GM18511 (cell line): ENCODE results near the gene HNRNPDL.
"Not testable (repeated sequence)": the region's sequence is repeated elsewhere in the genome, so short reads cannot be mapped to it uniquely, and the experiment has no call there.

ENCODE experiments used
- ATAC-seq: cut with Tn5 transposase; IDR thresholded peaks from one replicate; pipeline ENCODE4 v1.9.1; 2021; ENCODE audit warnings: mild to moderate bottlenecking, moderate library complexity; ENCODE audit not compliant: unreplicated experiment

The HNRNPDL gene

GRCh38 chr4:82430193-82430963, at the start of gene HNRNPDL, which contains the start of gene ENOPH1:
TSS of gene HNRNPDL (minus strand) at chr4:82430462. CDS start at chr4:82429690, 772 bp downstream.
TSS of gene ENOPH1 (plus strand) at chr4:82430590. CDS start at chr4:82430830, 240 bp downstream.
- peak; percentile 79 for ATAC-seq

DNA sequence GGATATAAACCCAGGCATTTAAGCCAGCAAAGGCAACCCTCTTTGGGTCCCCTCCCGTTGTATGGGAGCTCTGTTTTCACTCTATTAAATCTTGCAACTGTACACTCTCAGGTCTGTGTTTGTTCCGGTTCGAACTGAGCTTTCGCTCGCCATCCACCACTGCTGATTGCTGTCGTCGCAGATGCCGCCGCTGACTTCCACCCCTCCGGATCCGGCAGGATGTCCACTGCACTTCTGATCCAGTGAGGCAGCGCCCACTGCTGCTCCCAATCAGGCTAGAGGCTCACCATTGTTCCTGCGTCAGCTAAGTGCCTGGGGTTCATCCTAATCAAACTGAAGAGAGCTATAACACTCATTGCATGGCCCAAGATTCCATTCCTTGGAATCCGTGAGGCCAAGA, 49.3 kb upstream of the HNRNPDL start:
- ATAC-seq, result no peak

- ATAC-seq, result not testable (repeated sequence)
Measured at GRCh38 chr4:82477469-82477868, 47.2 kb upstream of the HNRNPDL start.

GRCh38 chr4:82475931-82476330, 45.7 kb upstream of the HNRNPDL start:
- ATAC-seq, result not testable (repeated sequence)

GRCh38 chr4:82473621-82474164, 43.4 kb upstream of the HNRNPDL start:
- no peak for ATAC-seq

DNA sequence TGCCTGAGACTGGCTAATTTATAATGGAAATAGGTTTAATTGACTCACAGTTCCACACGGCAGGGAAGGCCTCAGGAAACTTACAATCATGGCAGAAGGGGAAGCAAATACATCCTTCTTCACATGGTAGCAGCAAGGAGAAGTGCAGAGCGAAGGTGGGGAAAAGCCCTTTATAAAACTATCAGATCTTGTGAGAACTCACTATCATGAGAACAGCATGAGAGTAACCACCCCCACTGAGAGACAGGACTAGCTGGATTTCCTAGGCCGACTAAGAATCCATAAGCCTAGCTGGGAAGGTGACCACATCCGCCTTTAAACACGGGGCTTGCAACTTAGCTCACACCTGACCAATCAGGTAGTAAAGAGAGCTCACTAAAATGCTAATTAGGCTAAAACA, 42.8 kb upstream of the HNRNPDL start:
- not testable (repeated sequence) for ATAC-seq

- no peak for ATAC-seq
Measured at GRCh38 chr4:82469791-82470345, 39.6 kb upstream of the HNRNPDL start.

DNA sequence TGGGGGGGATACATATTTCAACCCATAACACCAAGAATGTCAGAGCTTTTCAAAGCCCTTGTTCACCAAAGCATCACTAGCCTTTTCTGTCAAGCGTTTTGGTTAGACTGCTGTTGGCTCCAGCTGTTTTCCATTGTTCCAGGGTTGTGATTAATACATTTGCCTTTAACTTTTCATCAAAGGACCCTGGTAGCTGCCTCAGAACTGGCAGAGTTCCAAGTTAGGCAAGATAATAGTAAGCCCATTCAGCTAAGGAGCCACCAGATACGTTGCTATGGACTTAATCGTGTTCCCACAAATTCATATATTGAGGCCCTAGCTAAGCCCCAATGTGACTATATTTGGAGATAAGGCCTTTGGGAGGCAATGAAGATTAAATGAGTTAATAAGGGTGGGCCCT, 37.2 kb upstream of the HNRNPDL start:
- ATAC-seq, result no peak

DNA sequence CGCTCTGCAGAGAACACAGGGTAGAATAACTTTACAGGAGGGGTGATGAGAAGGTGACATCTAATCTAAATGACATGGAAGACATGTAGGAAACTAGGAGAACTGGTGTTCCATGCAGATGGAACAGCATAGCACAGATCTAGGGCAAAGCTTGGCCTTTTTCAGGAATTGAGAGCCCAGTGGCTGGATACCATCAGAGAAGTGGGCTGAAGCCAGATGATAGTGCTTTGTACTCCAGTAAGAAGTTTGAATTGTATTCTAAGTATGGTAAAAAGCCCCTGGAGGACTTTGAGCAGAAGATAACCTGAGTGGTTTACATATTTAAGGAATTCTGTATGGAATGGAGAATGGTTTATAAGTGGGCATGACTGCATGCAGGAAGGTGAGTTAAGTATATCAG, 33.0 kb upstream of the HNRNPDL start:
- no peak for ATAC-seq

DNA sequence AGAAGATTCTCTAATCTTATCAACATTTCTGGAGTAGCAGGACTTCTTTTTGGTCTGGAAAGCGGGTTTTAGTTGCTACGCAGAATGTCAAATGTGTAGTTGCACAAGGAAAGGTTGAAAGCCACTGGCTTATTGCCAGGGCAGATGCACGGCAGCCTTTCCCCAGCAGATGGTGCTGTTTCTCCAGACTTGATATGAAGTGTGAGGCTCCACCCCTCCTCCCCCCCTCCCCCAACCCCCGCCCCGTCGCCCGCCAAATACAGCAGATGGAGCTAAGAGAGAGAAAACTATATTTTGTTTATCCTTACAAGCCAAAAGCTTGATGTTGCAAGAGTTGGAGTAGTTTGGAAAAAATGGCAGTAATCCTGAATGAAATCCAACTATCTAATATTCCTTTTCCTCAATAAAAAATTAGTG, 32.2 kb upstream of the HNRNPDL start:
- ATAC-seq, result peak; percentile 78

DNA sequence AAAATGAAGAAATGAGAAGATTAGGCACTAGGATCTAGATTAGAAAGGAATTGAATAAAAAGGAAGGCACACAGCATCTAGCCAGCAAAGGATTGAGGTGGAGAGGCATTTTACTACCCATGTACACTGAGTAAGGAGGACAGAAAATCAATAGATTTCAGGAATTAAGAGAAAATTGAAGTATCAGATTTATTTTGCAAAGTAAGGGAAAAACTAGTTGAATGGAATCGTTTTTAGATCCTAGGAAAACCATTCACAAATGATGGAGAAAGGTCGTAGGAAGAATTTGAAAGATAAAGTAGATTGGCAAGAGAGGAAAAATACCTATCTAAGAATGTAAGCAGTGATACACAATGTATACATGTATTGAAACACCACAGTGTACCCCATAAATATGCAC, 31.4 kb upstream of the HNRNPDL start:
- ATAC-seq, result no peak

- ATAC-seq, result no peak
Measured at GRCh38 chr4:82458729-82459128, 28.5 kb upstream of the HNRNPDL start.

- ATAC-seq, result no peak
Measured at GRCh38 chr4:82457266-82457665, 27.0 kb upstream of the HNRNPDL start.

DNA sequence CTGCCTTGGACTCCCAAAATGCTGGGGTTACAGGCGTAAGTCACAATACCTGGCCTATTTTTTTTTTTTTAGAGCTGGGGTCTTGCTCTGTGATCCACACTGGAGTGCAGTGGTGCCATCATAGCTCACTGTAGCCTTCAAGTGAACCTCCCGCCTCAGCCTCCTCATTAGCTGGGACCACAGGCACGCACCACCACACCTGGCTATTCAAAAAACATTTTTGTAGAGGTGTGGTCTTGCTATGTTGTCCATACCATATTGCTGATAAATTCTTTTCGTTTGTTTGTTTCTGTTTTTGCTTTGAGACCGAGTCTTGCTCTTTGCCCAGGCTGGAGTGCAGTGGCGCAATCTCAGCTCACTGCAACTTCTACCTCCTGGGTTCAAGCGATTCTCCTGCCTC, 21.8 kb upstream of the HNRNPDL start:
- ATAC-seq, result no peak

DNA sequence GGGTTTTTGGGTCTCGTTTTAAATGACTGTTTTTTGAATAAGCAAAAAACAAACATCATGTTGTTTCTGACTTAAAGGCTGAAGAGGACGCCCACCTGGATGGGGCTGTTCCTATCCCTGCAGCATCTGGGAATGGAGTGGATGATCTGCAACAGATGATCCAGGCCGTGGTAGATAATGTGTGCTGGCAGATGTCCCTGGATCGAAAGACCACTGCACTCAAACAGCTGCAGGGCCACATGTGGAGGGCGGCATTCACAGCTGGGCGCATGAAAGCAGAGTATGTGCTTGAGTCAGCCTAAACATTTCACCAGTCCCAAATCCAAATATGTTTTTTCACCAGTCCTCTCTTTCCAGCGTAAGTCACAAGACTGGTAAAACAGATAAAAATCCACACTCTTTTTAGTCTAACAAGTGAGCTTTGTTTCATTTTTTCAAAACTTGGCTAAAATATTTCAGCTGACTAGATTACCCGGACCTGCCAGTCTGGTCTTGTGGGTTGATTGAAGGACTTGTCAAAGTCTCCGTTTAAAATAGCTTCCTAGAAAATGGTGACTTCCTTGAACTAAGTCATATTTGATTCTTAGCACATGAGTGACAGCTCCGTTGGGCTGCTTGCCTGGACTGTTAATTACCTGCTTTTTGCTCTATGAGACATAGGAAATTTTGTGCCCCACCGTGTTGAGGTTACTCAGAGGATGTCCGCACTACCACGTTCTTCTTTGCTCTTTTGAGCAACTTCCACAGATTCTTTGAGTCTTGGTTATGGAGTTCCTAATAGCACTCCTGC, 20.9 kb upstream of the HNRNPDL start:
- ATAC-seq, result no peak

DNA sequence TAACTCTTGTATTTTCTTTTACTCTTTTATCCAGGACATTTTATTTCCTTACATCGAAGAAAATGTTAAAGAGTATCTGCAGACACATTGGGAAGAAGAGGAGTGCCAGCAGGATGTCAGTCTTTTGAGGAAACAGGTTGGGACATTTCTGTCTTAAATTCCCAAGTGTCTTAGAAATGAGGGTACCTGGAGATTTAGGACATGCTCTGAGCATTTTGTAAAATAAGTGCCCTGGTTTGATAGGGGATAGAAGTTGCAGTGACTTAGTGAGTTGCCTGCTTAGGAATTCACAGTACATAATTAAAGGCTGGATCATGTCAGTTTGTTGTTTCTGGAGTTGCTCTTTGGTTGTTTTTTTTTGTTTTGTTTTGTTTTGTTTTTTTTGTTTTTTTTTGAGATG, 17.6 kb upstream of the HNRNPDL start:
- ATAC-seq, result no peak

DNA sequence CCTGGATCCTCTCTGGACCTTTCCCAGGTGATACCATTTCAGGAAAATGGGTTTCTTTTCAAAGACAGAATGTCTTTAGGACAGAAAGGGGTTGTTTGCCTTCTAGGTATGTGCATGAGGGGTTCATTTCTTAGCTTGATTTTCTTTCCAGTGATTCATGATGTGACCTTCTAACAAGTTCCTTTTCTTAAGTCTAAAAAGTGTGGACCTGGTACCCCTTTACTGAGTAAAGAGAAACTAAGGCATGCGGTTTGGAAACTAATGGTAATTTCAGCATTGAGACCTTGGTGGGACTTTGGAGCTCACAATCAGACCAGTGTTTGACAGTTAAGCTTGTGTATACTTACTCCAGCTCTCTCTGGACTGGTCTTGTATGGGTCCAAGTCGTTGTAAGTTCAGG, 8.8 kb upstream of the HNRNPDL start:
- no peak for ATAC-seq

DNA sequence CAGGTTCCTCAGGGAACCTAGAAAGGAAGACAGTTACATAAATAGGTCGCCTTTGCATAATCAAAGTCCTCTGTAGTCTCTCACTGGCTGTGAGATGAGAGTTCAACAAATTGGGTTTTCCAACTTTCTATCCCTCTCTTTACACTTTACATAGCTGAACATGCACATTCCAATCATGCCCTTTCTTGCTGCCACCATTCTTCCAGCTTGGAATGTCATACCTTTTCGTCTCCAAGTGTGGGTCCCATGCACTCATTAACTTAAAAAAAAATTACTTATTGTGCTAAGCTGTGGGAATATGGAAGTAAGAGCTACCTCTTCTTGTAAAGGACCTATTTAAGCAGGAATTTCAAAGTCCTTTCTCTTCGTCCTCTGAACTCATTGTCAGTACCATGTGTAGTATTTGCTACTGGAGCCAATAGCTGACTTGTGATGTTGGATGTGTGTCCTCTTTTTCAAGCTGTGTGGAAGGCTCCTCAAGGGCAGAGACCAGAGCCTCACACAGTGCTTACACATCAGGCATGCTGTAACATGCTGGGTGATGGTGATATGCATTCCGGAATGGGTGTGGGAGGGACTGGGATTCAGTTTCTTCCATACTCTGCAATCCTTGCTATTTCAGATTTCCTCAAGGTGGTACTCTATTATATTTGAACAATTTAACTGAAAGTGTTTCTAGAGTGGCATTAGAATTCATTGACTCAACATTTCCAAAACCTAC, 7.2 kb upstream of the HNRNPDL start:
- no peak for ATAC-seq

- ATAC-seq, result no peak
Measured at GRCh38 chr4:82436780-82437179, 6.5 kb upstream of the HNRNPDL start.

DNA sequence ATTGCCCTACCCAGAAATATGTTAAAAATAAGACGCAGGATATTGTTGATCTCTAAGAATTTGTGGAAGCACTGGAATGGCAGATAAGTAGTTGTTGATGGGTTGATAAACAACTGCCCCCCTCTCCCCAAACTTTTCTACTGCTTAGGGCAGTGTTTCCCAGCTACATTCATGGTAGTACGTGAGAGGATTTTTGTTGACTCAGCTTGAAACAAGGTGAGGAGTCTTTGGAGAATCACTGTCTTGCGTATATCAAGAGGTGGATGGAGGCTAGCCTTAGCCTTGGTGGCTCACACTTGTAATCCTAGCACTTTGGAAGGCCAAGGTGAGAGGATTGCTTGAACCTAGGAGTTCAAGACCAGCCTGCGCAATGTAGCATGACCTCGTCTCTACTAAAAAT, 5.9 kb upstream of the HNRNPDL start:
- no peak for ATAC-seq

DNA sequence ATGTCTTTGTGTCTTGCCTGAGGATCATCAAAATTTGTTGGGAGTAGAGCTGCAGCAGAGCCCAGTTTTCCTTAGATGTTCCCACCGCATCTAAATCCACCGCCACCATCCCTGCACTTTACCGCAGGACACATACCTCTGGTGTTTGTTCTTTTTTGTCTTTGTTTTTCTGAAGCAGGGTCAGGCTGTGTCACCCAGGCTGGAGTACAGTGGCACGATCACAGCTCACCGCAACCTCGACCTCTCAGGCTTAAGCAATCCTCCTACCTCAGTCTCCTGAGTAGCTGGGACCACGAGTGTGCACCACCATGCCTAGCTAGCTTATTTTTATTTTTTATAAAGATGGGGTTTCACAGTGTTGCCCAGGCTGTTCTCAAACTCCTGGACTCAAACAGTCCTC, 4.7 kb upstream of the HNRNPDL start:
- no peak for ATAC-seq
